ENCODE data around the gene ERLIN1.

GRCh38 chr10:100182281-100182680 is 3.5 kb downstream of the ERLIN1 start:
- no peak for TF ChIP-seq HOXD13 (CRISPR knock-in tag; IDR thresholded peaks at IDR 0.05; ENCODE audit: borderline replicate concordance)
- no peak for TF ChIP-seq CTCF (tag by site-specific recombination; IDR thresholded peaks at IDR 0.05)

Data from HEK293 (cell line).